Bronchial epithelial cell (primary cell): ENCODE data around the gene BBS4. TPM values are rescaled to one million over a fixed set of nuclear protein-coding genes. Genes with fewer than 3 reads are reported as not detected.

Source experiments
- DNase-seq: peaks from one replicate; pipeline ENCODE4 v3.0.0-alpha.2; 2010; ENCODE audit warnings: low read depth
- FAIRE-seq: peaks from 2 replicates; lab custom pipeline; 2011; peaks lifted over from hg19 to GRCh38; lab: Jason Lieb, UNC
- H3K27me3 ChIP-seq: 2 replicates; pipeline ENCODE4 v1.5.1; 2011; ENCODE audit warnings: low read length; ENCODE audit not compliant: control insufficient read depth, insufficient read depth
- H3K36me3 ChIP-seq: 2 replicates; pipeline ENCODE4 v1.5.1; 2011; ENCODE audit warnings: low read length; ENCODE audit not compliant: control insufficient read depth, insufficient read depth
- H3K4me3 ChIP-seq: 2 replicates; pipeline ENCODE4 v1.5.1; 2011; ENCODE audit warnings: mild to moderate bottlenecking, low read depth, low read length, control low read depth
- CTCF ChIP-seq: IDR thresholded peaks from 2 replicates; pipeline ENCODE4 v1.5.1; 2011; ENCODE audit warnings: mild to moderate bottlenecking, moderate library complexity, low read length, control low read depth, inconsistent platforms; ENCODE audit not compliant: insufficient read depth, severe bottlenecking
- total RNA-seq: library from RNA; depleted of rRNA; stranded (reverse); fragments of >200 nt; gene quantifications from 2 replicates; pipeline ENCODE4 v1.2.1, GENCODE V29; 2014

The BBS4 gene
- total RNA-seq, 1 donor from 2014 or later, result 7.1 TPM

GRCh38 chr15:72783004-72783639 lies 97.1 kb downstream of the BBS4 start:
- DNase-seq (peak; percentile 25), FAIRE-seq (peak; percentile 13)
- peak; percentile 7 for TF ChIP-seq CTCF
- H3K36me3 ChIP-seq, result peaks cover 4% of the 10 kb centered on the region
- no peaks in the 10 kb centered on the region for H3K27me3 ChIP-seq
- H3K4me3 ChIP-seq, result peak overlapping the region; percentile 91

- Histone ChIP-seq H3K4me3 (peak within 1 kb of the TSS; percentile 91), H3K36me3 (peaks cover 4% of the 10 kb centered on the region), H3K27me3 (no peaks in the 10 kb centered on the region)
- no peak for FAIRE-seq
- peak; percentile 77 for DNase-seq
- TF ChIP-seq CTCF, result peak; percentile 61
Observed at GRCh38 chr15:72783640-72784455, 97.8 kb downstream of the BBS4 start, which contains the start of gene ADPGK. Gene ADPGK (minus strand): TSS chr15:72783758. CDS start chr15:72783691, 67 bp downstream.

- Histone ChIP-seq H3K4me3 (no peak overlapping the region), H3K27me3 (no peaks in the 10 kb centered on the region), H3K36me3 (peaks cover 4% of the 10 kb centered on the region)
- TF ChIP-seq CTCF, result no peak
- FAIRE-seq (no peak), DNase-seq (no peak)
Observed at GRCh38 chr15:72784456-72784876, 98.5 kb downstream of the BBS4 start.

- FAIRE-seq (no peak), DNase-seq (no peak)
- peaks cover 1% of the 10 kb centered on the region for H3K36me3 ChIP-seq
- H3K4me3 ChIP-seq, result no peak overlapping the region
- H3K27me3 ChIP-seq, result no peaks in the 10 kb centered on the region
- TF ChIP-seq CTCF, result no peak
Observed at GRCh38 chr15:72785432-72785831, 99.4 kb downstream of the BBS4 start.

- no peak for TF ChIP-seq CTCF
- H3K27me3 ChIP-seq, result no peaks in the 10 kb centered on the region
- H3K36me3 ChIP-seq, result peaks cover 1% of the 10 kb centered on the region
- DNase-seq (no peak), FAIRE-seq (no peak)
- no peak overlapping the region for H3K4me3 ChIP-seq
Observed at GRCh38 chr15:72785841-72786240, 99.8 kb downstream of the BBS4 start.
